Caco-2 (cell line): Measurements from ENCODE around the gene NOXA1. TPM values are rescaled to one million over a fixed set of nuclear protein-coding genes. Genes with fewer than 3 reads are reported as not detected.

Experiments used
- BruUV-seq: library from RNA; stranded (reverse); fragments of 400-500 nt; replicated peaks from 2 replicates; lab custom pipeline; 2021; lab: Mats Ljungman, UMichigan
- CTCF ChIA-PET: fragments of 300-600 bp; sonication (Branson Sonifier 250); formaldehyde crosslinking; loops from one replicate; lab custom pipeline; 2022; ENCODE audit warnings: antibody characterized with exemption; lab: Charles Lee
- POLR2A ChIA-PET: fragments of 300-600 bp; sonication (Branson Sonifier 250); formaldehyde crosslinking; loops from one replicate; lab custom pipeline; 2022; ENCODE audit warnings: antibody characterized with exemption; lab: Charles Lee
- DNase-seq, 2 experiments: peaks; one replicate each; pipeline versions ENCODE4 v3.0.0 to v3.0.0-alpha.2; 2020 to 2022
- H3K27me3 ChIP-seq: replicated peaks from 2 replicates; pipeline ENCODE4 v1.6.0; 2011; ENCODE audit warnings: low read length; ENCODE audit not compliant: control insufficient read depth, insufficient read depth
- H3K36me3 ChIP-seq: 2 replicates; pipeline ENCODE4 v1.5.1; 2011; ENCODE audit warnings: low read length; ENCODE audit not compliant: control insufficient read depth, insufficient read depth
- H3K4me1 ChIP-seq: fragments of 250-450 bp; sonication (Bioruptor Pico); 2 replicates; pipeline ENCODE4 v1.5.1; 2020; ENCODE audit warnings: mild to moderate bottlenecking
- H3K4me3 ChIP-seq: 2 replicates; pipeline ENCODE4 v1.5.1; 2011; ENCODE audit warnings: low read depth, mild to moderate bottlenecking, control low read depth, low read length
- H3K9me3 ChIP-seq: fragments of 250-450 bp; sonication (Bioruptor Pico); 2 replicates; pipeline ENCODE4 v1.5.1; 2020; ENCODE audit warnings: mild to moderate bottlenecking, moderate library complexity
- H3K27ac Mint-ChIP-seq: one replicate; pipeline ENCODE4 v1.8.0; 2022; ENCODE audit warnings: mixed read lengths; ENCODE audit not compliant: unreplicated experiment
- H3K27me3 Mint-ChIP-seq: one replicate; pipeline ENCODE4 v1.8.0; 2022; ENCODE audit warnings: mixed read lengths; ENCODE audit not compliant: insufficient read depth, unreplicated experiment
- H3K36me3 Mint-ChIP-seq: one replicate; pipeline ENCODE4 v1.8.0; 2022; ENCODE audit warnings: mild to moderate bottlenecking, mixed read lengths; ENCODE audit not compliant: insufficient read depth, unreplicated experiment
- H3K4me1 Mint-ChIP-seq: one replicate; pipeline ENCODE4 v1.8.0; 2022; ENCODE audit warnings: low read depth, mixed read lengths; ENCODE audit not compliant: unreplicated experiment
- H3K4me3 Mint-ChIP-seq: one replicate; pipeline ENCODE4 v1.8.0; 2022; ENCODE audit warnings: mild to moderate bottlenecking, moderate library complexity, mixed read lengths; ENCODE audit not compliant: unreplicated experiment
- H3K9me3 Mint-ChIP-seq: one replicate; pipeline ENCODE4 v1.8.0; 2022; ENCODE audit warnings: mixed read lengths; ENCODE audit not compliant: unreplicated experiment
- CTCF ChIP-seq, 2 experiments: fragments of 200-600 bp in 1 of 2; IDR thresholded peaks; 1 replicate in 1 of 2; 2 replicates in 1 of 2; pipeline versions ENCODE4 v1.5.1 to v1.8.0; 2011 to 2022; ENCODE audit warnings: antibody characterized with exemption in 1 of 2, control low read depth in 1 of 2, inconsistent platforms in 1 of 2, low read depth in 1 of 2, low read length in 1 of 2, mild to moderate bottlenecking in 1 of 2, moderate library complexity in 1 of 2; ENCODE audit not compliant: insufficient read depth in 1 of 2, severe bottlenecking in 1 of 2, unreplicated experiment in 1 of 2
- intact Hi-C: fragments of 100-400 bp; cut with micrococcal nuclease; formaldehyde crosslinking; loops from one replicate; pipeline ENCODE4 v1.10.0; 2022; ENCODE audit not compliant: unreplicated experiment
- total RNA-seq: library from RNA; stranded (reverse); gene quantifications from 2 replicates; pipeline ENCODE4 v1.2.3, GENCODE V29; 2022

The NOXA1 gene
- total RNA-seq, 1 experiment from 2014 or later, result 8.6 TPM

- no peak for DNase-seq
- no TSS peak for BruUV-seq
- intact Hi-C loops, result no loop called here
- Mint-ChIP-seq H3K4me1 (no peaks in the 10 kb centered on the region), H3K27ac (no peak overlapping the region), H3K27me3 (no peaks in the 10 kb centered on the region), H3K4me3 (no peak overlapping the region), H3K36me3 (peaks cover 11% of the 10 kb centered on the region), H3K9me3 (no peaks in the 10 kb centered on the region)
- no peak overlapping the region for H3K4me3 ChIP-seq
- H3K27me3 ChIP-seq, result no peaks in the 10 kb centered on the region
- ChIA-PET CTCF (no interaction called here), POLR2A (no interaction called here)
- H3K9me3 ChIP-seq, result no peaks in the 10 kb centered on the region
- TF ChIP-seq CTCF (IDR thresholded peaks at IDR 0.05; ENCODE audit: insufficient read depth in 1 of 2, low read depth in 1 of 2, low read length in 1 of 2, severe bottlenecking in 1 of 2, unreplicated experiment in 1 of 2), result no peak
- no peaks in the 10 kb centered on the region for H3K4me1 ChIP-seq
- H3K36me3 ChIP-seq, result no peaks in the 10 kb centered on the region
Observed at GRCh38 chr9:137410891-137411249, 12.3 kb upstream of the NOXA1 start.

GRCh38 chr9:137411260-137411644 lies 11.9 kb upstream of the NOXA1 start:
- Mint-ChIP-seq H3K9me3 (no peaks in the 10 kb centered on the region), H3K27ac (no peak overlapping the region), H3K4me3 (no peak overlapping the region), H3K27me3 (no peaks in the 10 kb centered on the region), H3K4me1 (no peaks in the 10 kb centered on the region), H3K36me3 (peaks cover 11% of the 10 kb centered on the region)
- no peaks in the 10 kb centered on the region for H3K9me3 ChIP-seq
- TF ChIP-seq CTCF (IDR thresholded peaks at IDR 0.05; ENCODE audit: insufficient read depth in 1 of 2, low read depth in 1 of 2, low read length in 1 of 2, severe bottlenecking in 1 of 2, unreplicated experiment in 1 of 2), result no peak
- BruUV-seq, result no TSS peak
- intact Hi-C loops, result no loop called here
- POLR2A ChIA-PET, result no interaction called here
- no peaks in the 10 kb centered on the region for H3K4me1 ChIP-seq
- H3K27me3 ChIP-seq, result no peaks in the 10 kb centered on the region
- H3K36me3 ChIP-seq, result no peaks in the 10 kb centered on the region
- DNase-seq, result no peak
- no peak overlapping the region for H3K4me3 ChIP-seq
- CTCF ChIA-PET, result no interaction called here

DNA sequence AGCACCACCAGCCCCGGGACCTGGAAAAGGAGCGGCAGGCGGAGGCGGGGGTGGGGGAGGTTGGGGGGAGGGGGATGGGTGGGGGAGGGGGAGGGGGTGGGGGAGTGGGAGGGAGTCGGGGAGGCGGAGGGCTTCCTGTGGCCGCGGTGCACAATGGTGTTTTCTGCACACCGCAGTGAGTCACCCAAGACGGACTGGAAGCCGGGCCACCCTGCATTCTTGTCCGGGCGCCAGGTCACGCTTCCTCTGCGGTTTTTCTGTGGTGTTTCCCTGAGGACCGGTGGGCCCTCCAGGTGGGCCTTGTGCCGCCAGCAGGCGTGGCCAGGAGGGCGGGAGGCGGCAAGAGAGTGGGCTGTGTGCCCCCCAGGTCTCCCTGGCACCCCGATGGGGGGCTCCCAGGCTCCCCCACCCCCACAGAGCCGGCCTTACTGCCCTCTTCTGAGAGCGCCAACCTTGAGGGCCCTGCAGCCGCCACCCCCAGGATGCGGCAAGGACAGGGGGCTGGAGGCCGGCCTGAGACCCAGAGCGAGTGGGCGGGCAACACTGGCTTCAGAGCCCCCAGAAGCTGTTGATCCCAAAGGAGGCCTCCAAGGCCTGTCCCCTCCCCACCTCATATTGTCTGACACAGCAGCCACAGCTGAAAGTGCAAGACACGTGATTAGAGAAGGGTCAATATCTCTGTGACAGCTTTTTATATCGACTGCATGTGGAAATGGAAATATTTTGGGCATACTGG lies 11.4 kb upstream of the NOXA1 start:
- DNase-seq, result no peak
- ChIA-PET CTCF (interaction anchor here (1.3 kb wide), 1 partner anchor 11 kb away, joined by 3 read pairs; the partner anchor contains the start of gene EXD3), POLR2A (no interaction called here)
- no peaks in the 10 kb centered on the region for H3K4me1 Mint-ChIP-seq
- Histone ChIP-seq H3K4me3 (no peak overlapping the region), H3K4me1 (no peaks in the 10 kb centered on the region), H3K27me3 (no peaks in the 10 kb centered on the region), H3K36me3 (no peaks in the 10 kb centered on the region), H3K9me3 (no peaks in the 10 kb centered on the region)
- H3K27ac Mint-ChIP-seq, result no peak overlapping the region
- no peak for TF ChIP-seq CTCF (IDR thresholded peaks at IDR 0.05; ENCODE audit: insufficient read depth in 1 of 2, low read depth in 1 of 2, low read length in 1 of 2, severe bottlenecking in 1 of 2, unreplicated experiment in 1 of 2)
- no peaks in the 10 kb centered on the region for H3K27me3 Mint-ChIP-seq
- peaks cover 11% of the 10 kb centered on the region for H3K36me3 Mint-ChIP-seq
- H3K4me3 Mint-ChIP-seq, result no peak overlapping the region
- no peaks in the 10 kb centered on the region for H3K9me3 Mint-ChIP-seq
- intact Hi-C loops, result no loop called here
- BruUV-seq, result no TSS peak
